Measurements from ENCODE around the gene EXOC4. TPM values are rescaled to one million over a fixed set of nuclear protein-coding genes. Genes with fewer than 3 reads are reported as not detected.

Gene EXOC4
- total RNA-seq, 1 experiment from 2014 or later, result 91.9 TPM

DNA sequence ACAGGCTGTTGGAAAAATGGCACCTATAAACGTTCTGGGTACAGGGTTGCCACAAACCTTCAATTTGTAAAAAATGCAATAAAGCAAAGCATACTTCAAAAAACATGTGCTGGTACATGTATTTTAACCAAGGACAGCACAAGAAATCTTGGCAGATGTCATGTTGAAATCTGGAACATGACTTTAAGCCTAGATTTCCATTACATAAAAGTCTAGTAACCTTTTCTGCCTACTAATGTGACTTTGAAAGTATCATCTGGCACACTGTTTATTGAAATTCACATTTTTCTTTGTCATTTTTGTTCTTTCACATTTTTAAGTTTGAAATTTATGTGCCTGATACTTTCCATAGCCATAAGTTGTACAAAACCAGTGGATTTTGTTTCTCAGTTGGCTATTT, 296.8 kb downstream of the EXOC4 start:
- Mint-ChIP-seq H3K27ac (ENCODE audit: unreplicated experiment) (peak overlapping the region; percentile 40), H3K4me3 (ENCODE audit: low read depth, unreplicated experiment) (no peak overlapping the region), H3K27me3 (ENCODE audit: unreplicated experiment) (no peaks in the 10 kb centered on the region), H3K9me3 (ENCODE audit: low read depth, unreplicated experiment) (no peaks in the 10 kb centered on the region), H3K36me3 (ENCODE audit: insufficient read depth, unreplicated experiment) (no peaks in the 10 kb centered on the region), H3K4me1 (ENCODE audit: low read depth, unreplicated experiment) (peaks cover 38% of the 10 kb centered on the region)
- BruUV-seq (replicated peaks), result no TSS peak
- intact Hi-C loops (cut with micrococcal nuclease; ENCODE audit: unreplicated experiment), result loop anchor here (10.0 kb wide), 1 partner anchor 305 kb away; no protein-coding TSS in a partner anchor
- DNase-seq, result no peak
- CTCF ChIA-PET, result no interaction called here
- no peak for TF ChIP-seq CTCF (IDR thresholded peaks at IDR 0.05; ENCODE audit: unreplicated experiment)

- intact Hi-C loops (cut with micrococcal nuclease; ENCODE audit: unreplicated experiment), result no loop called here
- Mint-ChIP-seq H3K4me3 (ENCODE audit: low read depth, unreplicated experiment) (no peak overlapping the region), H3K27me3 (ENCODE audit: unreplicated experiment) (no peaks in the 10 kb centered on the region), H3K4me1 (ENCODE audit: low read depth, unreplicated experiment) (peaks cover 33% of the 10 kb centered on the region), H3K27ac (ENCODE audit: unreplicated experiment) (no peak overlapping the region), H3K9me3 (ENCODE audit: low read depth, unreplicated experiment) (no peaks in the 10 kb centered on the region), H3K36me3 (ENCODE audit: insufficient read depth, unreplicated experiment) (no peaks in the 10 kb centered on the region)
- DNase-seq, result no peak
- CTCF ChIA-PET, result no interaction called here
- BruUV-seq (replicated peaks), result no TSS peak
- TF ChIP-seq CTCF (IDR thresholded peaks at IDR 0.05; ENCODE audit: unreplicated experiment), result no peak
Measured at GRCh38 chr7:133550145-133550544, 297.3 kb downstream of the EXOC4 start.

- CTCF ChIA-PET, result no interaction called here
- no TSS peak for BruUV-seq (replicated peaks)
- H3K36me3 Mint-ChIP-seq (ENCODE audit: insufficient read depth, unreplicated experiment), result no peaks in the 10 kb centered on the region
Measured at GRCh38 chr7:133550811-133551210, 297.9 kb downstream of the EXOC4 start.

GRCh38 chr7:133551466-133551865, 298.6 kb downstream of the EXOC4 start:
- H3K4me3 Mint-ChIP-seq (ENCODE audit: low read depth, unreplicated experiment), result no peak overlapping the region
- intact Hi-C loops (cut with micrococcal nuclease; ENCODE audit: unreplicated experiment), result no loop called here

More at GRCh38 chr7:133550811-133551210, 297.9 kb downstream of the EXOC4 start:
- no peak overlapping the region for H3K27ac Mint-ChIP-seq (ENCODE audit: unreplicated experiment)
- H3K4me3 Mint-ChIP-seq (ENCODE audit: low read depth, unreplicated experiment), result no peak overlapping the region
- DNase-seq, result no peak
- no peaks in the 10 kb centered on the region for H3K27me3 Mint-ChIP-seq (ENCODE audit: unreplicated experiment)
- no peak for TF ChIP-seq CTCF (IDR thresholded peaks at IDR 0.05; ENCODE audit: unreplicated experiment)
- peaks cover 27% of the 10 kb centered on the region for H3K4me1 Mint-ChIP-seq (ENCODE audit: low read depth, unreplicated experiment)
- intact Hi-C loops (cut with micrococcal nuclease; ENCODE audit: unreplicated experiment), result no loop called here
- no peaks in the 10 kb centered on the region for H3K9me3 Mint-ChIP-seq (ENCODE audit: low read depth, unreplicated experiment)

More at GRCh38 chr7:133551466-133551865, 298.6 kb downstream of the EXOC4 start:
- no peaks in the 10 kb centered on the region for H3K9me3 Mint-ChIP-seq (ENCODE audit: low read depth, unreplicated experiment)
- H3K27me3 Mint-ChIP-seq (ENCODE audit: unreplicated experiment), result no peaks in the 10 kb centered on the region
- DNase-seq, result no peak
- H3K36me3 Mint-ChIP-seq (ENCODE audit: insufficient read depth, unreplicated experiment), result no peaks in the 10 kb centered on the region
- H3K4me1 Mint-ChIP-seq (ENCODE audit: low read depth, unreplicated experiment), result peaks cover 22% of the 10 kb centered on the region
- no peak overlapping the region for H3K27ac Mint-ChIP-seq (ENCODE audit: unreplicated experiment)
- no TSS peak for BruUV-seq (replicated peaks)
- CTCF ChIA-PET, result no interaction called here
- TF ChIP-seq CTCF (IDR thresholded peaks at IDR 0.05; ENCODE audit: unreplicated experiment), result no peak

Measured in Calu3 (cell line).